Spleen (tissue), 7 donors: ENCODE results near the gene TMEM255B.

Experiments used
- CTCF ChIP-seq, 11 experiments: fragments of 200-600 bp in 7 of 11; fragments of 450-650 bp in 4 of 11; sonication (generic) in 4 of 11; IDR thresholded peaks in 8 of 11; conservative IDR thresholded peaks in 3 of 11; 1 replicate in 7 of 11; 2 replicates in 4 of 11; pipeline versions ENCODE4 v1.4.0 to v1.8.0; 2016 to 2021; ENCODE audit warnings: antibody characterized with exemption in 11 of 11, inconsistent platforms in 4 of 11, mild to moderate bottlenecking in 1 of 11
- POLR2A ChIP-seq, 3 donors: fragments of 450-650 bp; IDR thresholded peaks; one replicate each; pipeline ENCODE4 v1.5.1; 2017; ENCODE audit warnings: antibody characterized with exemption in 3 of 3, mild to moderate bottlenecking in 1 of 3
- POLR2AphosphoS5 ChIP-seq, 3 donors: sonication (generic); formaldehyde crosslinking; IDR thresholded peaks; one replicate each; pipeline ENCODE4 v1.5.1; 2017; ENCODE audit warnings: antibody characterized with exemption in 3 of 3
- donor health status: DM: no; HTN: no; CAD: no; lungs with moderate emphysema.
- donor health status: DM: no; HTN: no; CAD: no.
- donor health status: DM: no; HTN: no; CAD: no.

GRCh38 chr13:113810640-113811039 is 51.6 kb downstream of the TMEM255B start:
- TF ChIP-seq POLR2A (IDR thresholded peaks at IDR 0.05) (no peak), POLR2AphosphoS5 (IDR thresholded peaks at IDR 0.05) (no peak), CTCF (IDR thresholded peaks at IDR 0.05 in 8 of 11, conservative IDR thresholded peaks at IDR 0.05 in 3 of 11) (no peak)
